Ammon's horn (tissue), 1 donor: Measurements from ENCODE around the gene RPRD1A.
"Not testable (repeated sequence)": the region's sequence is repeated elsewhere in the genome, so short reads cannot be mapped to it uniquely, and the experiment has no call there.

ENCODE experiments used
- DNase-seq: peaks from one replicate; pipeline ENCODE4 v3.0.0-alpha.2; 2016; ENCODE audit warnings: low spot score

Gene RPRD1A

GRCh38 chr18:36028859-36029258, 38.5 kb downstream of the RPRD1A start:
- DNase-seq = no peak

GRCh38 chr18:36025025-36025424, 42.3 kb downstream of the RPRD1A start:
- DNase-seq = no peak

GRCh38 chr18:36024241-36024640, 43.1 kb downstream of the RPRD1A start:
- DNase-seq = not testable (repeated sequence)

GRCh38 chr18:36023336-36023735, 44.0 kb downstream of the RPRD1A start:
- no peak for DNase-seq

- DNase-seq = no peak
Measured at GRCh38 chr18:36020174-36020711, 47.1 kb downstream of the RPRD1A start.

- no peak for DNase-seq
Measured at GRCh38 chr18:36017232-36017631, 50.1 kb downstream of the RPRD1A start.

- DNase-seq = no peak
Measured at GRCh38 chr18:36015629-36016028, 51.7 kb downstream of the RPRD1A start.

- DNase-seq = no peak
Measured at GRCh38 chr18:36012891-36013290, 54.5 kb downstream of the RPRD1A start.

- no peak for DNase-seq
Measured at GRCh38 chr18:36009214-36009613, 58.1 kb downstream of the RPRD1A start.

- no peak for DNase-seq
Measured at GRCh38 chr18:36006997-36007396, 60.4 kb downstream of the RPRD1A start.

- DNase-seq = no peak
Measured at GRCh38 chr18:35999925-36000324, 67.4 kb downstream of the RPRD1A start.

GRCh38 chr18:35998967-35999366, 68.4 kb downstream of the RPRD1A start:
- DNase-seq = no peak

- no peak for DNase-seq
Measured at GRCh38 chr18:35993013-35993412, 74.3 kb downstream of the RPRD1A start.

GRCh38 chr18:35991696-35992095, 75.7 kb downstream of the RPRD1A start:
- no peak for DNase-seq

- DNase-seq = no peak
Measured at GRCh38 chr18:35983818-35984217, 83.5 kb downstream of the RPRD1A start.

- DNase-seq = no peak
Measured at GRCh38 chr18:35983147-35983546, 84.2 kb downstream of the RPRD1A start.

- no peak for DNase-seq
Measured at GRCh38 chr18:35982409-35983114, 84.8 kb downstream of the RPRD1A start.

- no peak for DNase-seq
Measured at GRCh38 chr18:35979112-35979511, 88.2 kb downstream of the RPRD1A start.

- no peak for DNase-seq
Measured at GRCh38 chr18:35974181-35974580, 93.2 kb downstream of the RPRD1A start.

- no peak for DNase-seq
Measured at GRCh38 chr18:35973650-35974049, 93.7 kb downstream of the RPRD1A start.

GRCh38 chr18:35972197-35973000, 95.0 kb downstream of the RPRD1A start, which contains the start of gene RMP24:
TSS of gene RMP24 (plus strand) at chr18:35972679.
- peak; percentile 95 for DNase-seq

GRCh38 chr18:35971661-35972196, 95.6 kb downstream of the RPRD1A start:
- peak; percentile 55 for DNase-seq

- no peak for DNase-seq
Measured at GRCh38 chr18:35969676-35970075, 97.7 kb downstream of the RPRD1A start.
